GM21447 (cell line): ENCODE data around the gene RCBTB2.

Experiments
- ATAC-seq: cut with Tn5 transposase; IDR thresholded peaks from one replicate; pipeline ENCODE4 v1.9.1; 2021; ENCODE audit not compliant: unreplicated experiment

Gene RCBTB2

GRCh38 chr13:48564056-48564455 is 31.2 kb upstream of the RCBTB2 start:
- no peak for ATAC-seq

DNA sequence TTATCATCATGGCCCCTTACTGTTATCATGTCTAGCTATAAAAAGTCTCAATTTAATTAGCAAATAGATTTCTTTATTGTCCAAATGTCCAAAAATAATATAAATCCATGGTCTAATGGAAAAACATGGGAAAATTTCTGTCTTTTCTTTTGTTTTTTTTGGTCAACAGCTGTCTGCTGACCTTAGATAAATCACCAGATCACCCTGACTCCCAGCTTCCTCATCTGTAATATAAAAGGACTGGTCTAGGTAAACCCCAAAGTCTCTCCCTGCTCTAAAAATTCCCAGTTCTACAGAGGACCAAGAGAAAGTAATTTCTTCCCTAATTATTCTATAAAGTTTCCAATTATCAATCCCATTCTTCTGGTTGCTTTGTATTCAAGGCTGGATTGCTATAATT is 30.7 kb upstream of the RCBTB2 start:
- no peak for ATAC-seq

GRCh38 chr13:48562296-48563066 is 29.6 kb upstream of the RCBTB2 start:
- peak; percentile 98 for ATAC-seq

GRCh38 chr13:48561466-48562235 is 28.8 kb upstream of the RCBTB2 start:
- peak; percentile 24 for ATAC-seq

- no peak for ATAC-seq
These were observed 27.9 kb upstream of the RCBTB2 start for GRCh38 chr13:48560657-48561337.

DNA sequence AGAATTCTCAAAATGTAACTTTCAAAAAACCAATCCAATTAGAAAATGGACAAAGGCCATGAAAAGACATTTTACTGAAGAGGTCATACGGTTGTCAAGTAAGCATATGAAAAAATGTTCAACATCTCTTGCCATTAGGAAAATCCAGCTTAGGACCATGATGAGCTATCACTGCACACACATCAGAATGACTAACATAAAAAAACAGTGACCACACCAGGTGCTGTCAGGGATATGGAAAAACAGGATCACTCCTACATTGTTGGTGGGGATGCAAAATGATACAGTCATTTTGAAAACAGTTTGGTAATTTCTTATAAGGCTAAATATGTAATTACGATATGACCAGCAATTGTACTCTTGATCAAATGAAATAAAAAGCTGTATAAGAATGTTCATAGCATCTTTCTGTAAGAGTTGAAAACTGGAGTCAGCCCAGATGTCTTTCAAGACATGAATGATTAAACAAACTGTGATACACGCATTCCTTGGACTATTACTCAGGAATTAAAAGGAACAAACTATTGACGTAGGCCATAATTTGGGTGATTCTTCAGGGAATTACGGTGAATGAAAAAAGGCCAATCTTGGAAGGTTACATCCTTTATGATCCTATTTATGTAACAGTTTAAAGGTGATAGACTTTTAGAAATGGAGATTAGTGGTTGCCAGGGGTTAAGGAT is 26.9 kb upstream of the RCBTB2 start:
- ATAC-seq, result no peak

DNA sequence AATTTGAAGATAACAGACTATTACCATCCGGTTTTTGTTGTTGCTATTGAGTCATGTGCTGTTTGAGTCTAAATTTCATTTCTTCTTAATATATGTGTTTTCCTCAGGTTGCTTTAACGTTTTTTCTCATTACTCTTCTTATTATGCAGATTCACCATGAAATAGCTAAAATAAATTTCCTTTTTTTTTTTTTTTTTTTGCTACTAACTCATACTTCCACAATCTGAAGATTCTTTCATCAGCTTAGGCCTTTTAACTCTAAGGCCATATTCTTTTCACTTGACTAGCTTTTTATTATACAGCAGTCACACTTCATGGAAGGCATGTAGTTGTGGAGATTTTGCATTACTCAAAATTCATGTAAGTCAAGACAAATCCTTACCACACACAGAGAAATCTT is 23.9 kb upstream of the RCBTB2 start:
- ATAC-seq, result no peak

DNA sequence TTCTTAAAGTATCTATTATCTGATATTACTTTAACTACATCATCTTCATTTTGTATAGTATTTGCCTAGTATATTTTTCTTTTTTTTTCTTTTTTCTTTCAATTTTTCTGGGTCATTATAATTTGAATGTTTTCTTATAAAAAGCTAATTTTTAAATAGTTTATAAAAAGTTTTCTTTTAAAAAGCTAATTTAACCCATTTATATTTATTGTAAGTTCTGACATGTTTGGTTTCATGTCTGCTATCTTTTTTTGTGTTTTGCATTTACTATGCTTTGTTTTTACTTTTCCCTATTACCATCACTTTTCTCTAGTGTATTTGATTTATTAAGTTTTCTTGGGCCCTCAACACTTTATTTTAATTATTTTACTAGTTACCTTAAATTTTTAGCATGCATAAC is 22.6 kb upstream of the RCBTB2 start:
- no peak for ATAC-seq

GRCh38 chr13:48551329-48551728 is 18.4 kb upstream of the RCBTB2 start:
- ATAC-seq, result no peak

DNA sequence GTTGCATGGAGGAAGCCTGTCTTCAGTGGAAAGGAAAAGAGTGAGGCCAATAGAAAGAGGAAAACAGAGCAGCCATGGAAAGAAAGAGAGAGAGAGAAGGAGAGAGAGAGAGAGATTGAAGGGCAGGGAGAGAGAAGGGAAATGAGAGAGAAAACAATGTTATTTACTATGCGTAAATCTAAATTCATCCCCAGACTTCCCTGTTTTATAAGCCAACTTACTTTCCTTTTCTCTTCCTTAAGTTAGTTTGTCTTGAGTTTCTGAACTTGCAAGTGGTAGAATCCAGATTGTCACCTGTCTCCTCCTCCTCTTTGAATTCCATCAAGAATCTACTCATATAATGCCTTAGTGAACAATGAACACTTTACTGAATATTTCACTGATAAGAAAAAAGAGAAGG is 16.8 kb upstream of the RCBTB2 start:
- ATAC-seq, result no peak

GRCh38 chr13:48547663-48548092 is 14.8 kb upstream of the RCBTB2 start:
- ATAC-seq, result no peak

DNA sequence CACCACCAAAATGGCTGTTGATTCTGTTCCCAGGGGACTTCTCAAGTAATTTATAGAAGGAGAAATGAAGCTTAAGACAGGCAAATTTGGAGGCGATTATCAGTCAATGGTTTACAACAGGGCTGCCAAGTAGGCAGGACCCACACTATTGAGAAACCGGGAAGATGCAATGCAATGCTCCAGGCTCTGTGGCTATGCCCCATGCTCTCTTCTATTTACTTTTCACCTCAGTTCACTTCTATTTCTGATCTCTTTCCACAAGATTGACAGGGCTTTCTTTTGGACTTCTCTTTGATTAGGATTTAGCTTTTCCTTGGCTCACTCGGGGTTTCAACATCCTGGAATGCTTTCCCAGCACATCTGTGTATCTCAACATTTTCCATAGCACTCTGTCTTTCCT is 12.7 kb upstream of the RCBTB2 start:
- no peak for ATAC-seq

DNA sequence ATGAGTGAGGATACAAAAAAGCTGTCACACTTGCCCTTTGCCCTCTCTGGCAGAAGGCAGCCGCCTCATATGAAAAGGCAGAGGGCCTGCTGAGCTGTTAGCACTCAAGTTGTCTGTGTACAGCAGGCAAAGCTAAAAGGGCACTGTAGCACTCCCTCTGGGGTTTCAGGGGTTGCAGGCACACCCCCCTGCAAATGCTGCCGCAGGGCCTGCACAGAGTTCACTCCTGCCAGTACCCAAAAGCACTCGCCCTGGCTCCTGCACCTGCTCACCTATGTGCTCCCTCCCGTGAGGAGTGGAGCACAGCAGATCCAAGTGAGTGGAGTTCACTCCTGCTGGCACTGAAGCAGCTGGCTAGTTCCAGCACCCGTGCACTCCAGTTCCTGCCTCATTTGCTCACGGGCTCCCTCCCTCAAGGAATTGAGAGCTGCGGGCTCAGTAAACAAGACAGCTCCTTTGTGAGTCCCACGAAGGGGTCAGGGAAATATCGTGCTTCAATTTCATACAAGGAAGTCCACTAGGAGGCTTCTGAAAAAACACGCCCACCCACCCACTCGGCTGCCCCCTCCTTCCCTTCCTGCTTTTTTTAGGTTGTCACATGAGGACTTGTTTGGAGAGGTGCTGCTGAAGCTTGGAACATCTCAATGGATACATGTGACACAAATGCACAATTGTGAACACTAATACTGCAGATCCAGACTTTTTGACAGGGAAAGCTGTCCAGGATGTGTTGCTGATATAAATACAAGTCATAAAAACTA is 9.9 kb upstream of the RCBTB2 start:
- ATAC-seq, result no peak

- ATAC-seq, result no peak
These were observed 9.3 kb upstream of the RCBTB2 start for GRCh38 chr13:48542138-48542537.

- no peak for ATAC-seq
These were observed 6.7 kb upstream of the RCBTB2 start for GRCh38 chr13:48539550-48539949.

GRCh38 chr13:48536621-48537250 is 3.9 kb upstream of the RCBTB2 start:
- no peak for ATAC-seq

DNA sequence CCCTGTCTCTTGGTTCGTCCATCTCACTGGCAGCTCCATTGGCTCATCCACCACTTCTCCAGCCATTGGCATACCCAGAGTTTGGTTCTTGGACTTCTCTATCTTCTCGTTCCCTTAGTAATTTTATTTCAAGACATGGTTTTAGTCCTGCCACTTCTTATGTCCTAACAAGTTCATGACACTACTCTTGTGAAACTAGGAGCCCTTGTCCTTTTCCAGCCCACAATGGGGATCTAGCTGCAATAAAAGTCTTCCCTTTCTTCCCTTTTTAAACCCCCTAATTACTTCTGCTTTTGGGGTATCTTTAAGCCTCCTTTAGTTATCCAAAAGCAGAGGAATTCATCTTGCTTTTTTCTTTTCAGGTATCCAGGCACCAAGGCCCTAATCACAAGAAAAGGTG is 2.9 kb upstream of the RCBTB2 start:
- no peak for ATAC-seq

DNA sequence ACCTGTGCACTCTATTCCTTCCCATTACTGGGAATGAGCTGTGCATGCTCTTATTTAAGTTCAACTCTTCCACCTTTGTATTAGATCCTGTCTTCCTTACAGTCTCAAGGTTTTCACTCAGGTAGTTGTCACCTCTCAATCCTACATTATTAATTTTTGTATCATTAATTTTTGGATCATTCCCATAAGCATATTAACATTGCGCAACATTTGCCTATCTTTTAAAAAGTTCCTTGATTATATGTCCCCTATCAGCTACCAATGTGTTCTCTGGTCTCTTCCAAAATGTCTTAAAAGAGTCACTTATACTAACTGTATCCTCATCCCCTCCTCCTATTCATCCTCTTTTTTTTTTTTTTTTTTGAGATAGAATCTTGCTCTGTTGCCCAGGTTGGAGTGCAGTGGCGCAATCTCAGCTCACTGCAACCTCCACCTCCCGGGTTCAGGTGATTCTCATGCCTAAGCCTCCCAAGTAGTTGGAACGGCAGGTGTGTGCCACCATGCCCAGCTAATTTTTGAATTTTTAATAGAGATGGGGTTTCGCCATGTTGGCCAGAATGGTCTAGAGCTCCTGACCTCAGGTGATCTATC is 2.1 kb upstream of the RCBTB2 start:
- no peak for ATAC-seq

DNA sequence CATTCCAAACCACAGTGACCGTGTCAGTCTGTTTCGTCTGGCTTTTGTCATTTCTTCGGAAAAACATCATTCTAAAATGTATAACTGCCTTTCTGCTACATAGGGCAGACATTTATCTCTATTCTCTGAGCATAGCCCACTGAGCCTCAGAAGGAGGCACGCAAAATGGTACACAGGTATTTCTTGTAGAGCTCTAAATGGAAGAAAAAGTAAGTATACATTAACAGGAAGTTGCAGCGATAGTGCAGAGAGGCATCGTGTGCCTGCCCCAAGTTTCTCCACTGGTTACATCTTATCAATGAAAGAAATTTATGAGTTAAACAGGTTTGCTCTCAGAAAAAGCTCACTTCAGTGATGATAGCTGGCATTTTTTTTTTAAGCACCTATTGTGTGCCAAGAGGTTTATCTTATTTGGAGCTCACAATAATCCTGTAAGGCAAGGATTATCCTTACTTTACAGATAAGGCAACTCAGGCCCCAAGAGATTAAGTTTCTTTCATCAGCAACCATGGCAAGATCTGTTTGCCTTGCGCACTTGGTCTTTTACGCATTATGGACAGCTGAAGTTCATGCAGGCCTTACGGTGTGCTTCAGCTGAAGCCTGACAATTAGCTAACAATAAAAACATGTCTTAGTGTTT is 1.2 kb upstream of the RCBTB2 start:
- ATAC-seq, result no peak

DNA sequence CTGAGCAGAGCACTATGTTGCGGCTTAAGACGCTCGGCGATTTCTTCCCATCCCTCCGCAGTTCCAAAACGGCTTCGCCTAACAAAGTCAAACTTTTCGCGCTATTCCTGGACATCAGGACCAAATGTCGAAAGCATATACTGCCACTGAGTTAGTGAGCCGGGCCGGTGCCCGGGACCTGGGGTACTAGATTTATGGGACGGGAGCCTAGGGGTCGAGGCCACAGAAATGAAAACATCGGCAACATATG is 699 bp downstream of the RCBTB2 start:
- peak; percentile 19 for ATAC-seq
